ENCODE data around the gene ERCC6. TPM values are rescaled to one million over a fixed set of nuclear protein-coding genes. Genes with fewer than 3 reads are reported as not detected.

The ERCC6 gene
- total RNA-seq = 10 to 100 TPM; 14.2 to 22.1 TPM

DNA sequence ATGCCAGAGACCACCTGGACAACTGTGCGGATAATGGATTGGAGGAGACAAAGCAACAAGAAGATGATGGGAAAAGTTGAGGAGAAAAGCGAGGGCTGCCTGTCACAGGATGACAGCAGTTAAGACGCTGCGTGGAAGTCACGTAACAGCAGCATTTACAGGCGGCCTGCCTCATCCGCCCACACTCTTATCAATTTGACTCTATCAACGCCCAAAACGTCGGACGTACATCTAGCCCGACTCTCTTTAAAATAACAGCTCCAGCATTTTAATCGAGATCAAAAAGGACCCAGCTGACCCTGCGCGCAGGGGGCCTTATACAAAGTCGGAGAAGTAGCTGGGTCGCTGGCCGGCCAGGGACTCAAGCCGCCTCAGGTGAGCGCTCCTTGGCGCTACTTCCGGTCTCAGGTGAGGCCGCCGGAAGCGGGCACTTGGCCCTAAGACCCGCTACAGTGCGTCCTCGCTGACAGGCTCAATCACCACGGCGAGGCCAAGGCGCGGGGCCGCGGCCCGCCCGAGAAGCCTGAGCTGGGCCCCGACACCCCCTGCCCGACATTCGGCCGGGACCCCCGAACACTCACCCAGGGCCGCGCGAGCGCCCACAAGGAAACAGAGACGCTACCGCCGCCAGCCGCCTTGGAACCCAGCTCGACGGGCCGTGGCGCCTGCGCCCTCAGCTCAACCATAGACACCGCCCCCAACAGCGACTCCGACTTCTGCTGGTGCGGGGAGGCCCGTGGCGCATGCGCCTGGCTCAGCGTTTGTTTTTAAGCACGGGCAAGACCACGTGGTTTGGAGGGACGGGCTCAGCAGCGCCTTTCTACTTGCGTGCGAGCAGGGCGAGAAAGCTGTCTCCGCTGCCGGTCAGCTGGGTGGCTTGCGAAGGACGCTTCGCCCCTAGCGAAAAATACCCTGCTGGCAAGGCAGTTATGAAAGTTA is at the start of gene ERCC6:
TSS of gene ERCC6 (minus strand) at position 741 of the 939 bp plus-strand sequence.
- Mint-ChIP-seq H3K36me3 (peaks cover 7% of the 10 kb centered on the region), H3K27ac (peak within 1 kb of the TSS; percentile 93), H3K27me3 (peaks cover 17% of the 10 kb centered on the region), H3K4me3 (peak within 1 kb of the TSS; percentile 86), H3K9me3 (no peaks in the 10 kb centered on the region), H3K4me1 (peaks cover 33% of the 10 kb centered on the region)
- peak; percentile 96 for DNase-seq

- Mint-ChIP-seq H3K4me3 (no peak overlapping the region), H3K27me3 (peaks cover 29% of the 10 kb centered on the region), H3K9me3 (peaks cover 4% of the 10 kb centered on the region), H3K36me3 (no peaks in the 10 kb centered on the region), H3K4me1 (no peaks in the 10 kb centered on the region), H3K27ac (no peak overlapping the region)
- DNase-seq = no peak
Observed at GRCh38 chr10:49587981-49588380, 49.1 kb upstream of the ERCC6 start.

- H3K9me3 Mint-ChIP-seq = peaks cover 4% of the 10 kb centered on the region
- DNase-seq = no peak
- no peaks in the 10 kb centered on the region for H3K36me3 Mint-ChIP-seq
- peaks cover 6% of the 10 kb centered on the region for H3K4me1 Mint-ChIP-seq
- H3K27me3 Mint-ChIP-seq = peaks cover 26% of the 10 kb centered on the region
- no peak overlapping the region for H3K4me3 Mint-ChIP-seq
- no peak overlapping the region for H3K27ac Mint-ChIP-seq
Observed at GRCh38 chr10:49585387-49585786, 46.5 kb upstream of the ERCC6 start.

DNA sequence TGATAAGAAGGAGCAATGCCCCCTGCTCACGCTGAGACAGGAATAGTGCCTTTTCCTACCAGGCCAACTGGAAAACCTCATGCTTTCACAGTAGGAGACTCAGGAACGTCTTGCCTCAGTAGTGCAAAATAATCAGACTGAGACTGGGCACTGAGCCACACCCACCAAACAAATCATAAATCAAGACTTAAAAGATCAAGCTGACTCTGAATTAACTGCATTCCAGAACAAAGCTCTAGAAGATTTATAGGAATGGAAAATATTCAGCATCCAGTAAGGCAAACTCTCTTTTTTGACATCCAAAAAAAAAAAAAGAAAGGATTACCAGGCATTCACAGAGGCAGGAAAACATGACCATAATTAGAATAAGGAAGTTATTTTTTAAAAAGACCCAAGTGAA is 40.7 kb upstream of the ERCC6 start:
- Mint-ChIP-seq H3K9me3 (no peaks in the 10 kb centered on the region), H3K4me1 (peaks cover 10% of the 10 kb centered on the region), H3K27ac (no peak overlapping the region), H3K27me3 (peaks cover 32% of the 10 kb centered on the region), H3K4me3 (no peak overlapping the region), H3K36me3 (no peaks in the 10 kb centered on the region)
- no peak for DNase-seq

GRCh38 chr10:49578392-49578791 is 39.5 kb upstream of the ERCC6 start:
- peaks cover 10% of the 10 kb centered on the region for H3K4me1 Mint-ChIP-seq
- H3K4me3 Mint-ChIP-seq = no peak overlapping the region
- no peaks in the 10 kb centered on the region for H3K36me3 Mint-ChIP-seq
- H3K9me3 Mint-ChIP-seq = no peaks in the 10 kb centered on the region
- no peak for DNase-seq
- H3K27ac Mint-ChIP-seq = no peak overlapping the region
- H3K27me3 Mint-ChIP-seq = peaks cover 25% of the 10 kb centered on the region

DNA sequence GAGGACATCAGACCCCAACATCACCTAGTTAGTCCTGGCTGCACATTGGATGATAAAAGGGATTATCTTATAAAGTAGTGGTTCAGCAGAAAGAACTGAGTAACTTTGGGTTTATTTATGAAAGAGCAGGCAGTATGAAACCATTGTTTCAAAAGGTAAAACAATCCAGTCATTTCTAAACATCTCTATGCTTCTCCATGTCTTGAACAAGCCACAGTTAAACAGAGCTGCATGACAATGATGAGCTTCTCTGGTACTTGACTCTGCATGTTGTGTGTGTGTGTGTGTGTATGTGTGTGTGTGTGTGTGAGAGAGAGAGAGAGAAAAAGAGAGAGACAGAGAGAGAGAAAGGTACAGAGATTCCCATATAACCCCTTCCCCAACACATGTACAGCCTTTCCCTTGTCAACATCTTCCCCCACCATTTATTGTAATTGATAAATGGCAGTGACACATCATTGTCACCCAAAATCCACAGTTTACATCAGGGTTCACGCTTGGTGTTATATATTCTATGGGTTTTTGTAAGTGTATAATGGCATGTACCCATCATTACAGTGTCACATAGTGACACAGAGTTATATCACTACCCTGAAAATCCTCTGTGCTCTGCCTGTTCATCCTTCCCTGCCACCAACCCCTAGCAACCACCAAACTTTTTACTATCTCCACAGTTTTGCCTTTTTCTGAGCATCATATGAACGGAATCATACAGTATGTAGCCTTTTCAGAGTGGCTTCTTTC is 38.4 kb upstream of the ERCC6 start:
- Mint-ChIP-seq H3K27ac (no peak overlapping the region), H3K4me3 (no peak overlapping the region), H3K9me3 (no peaks in the 10 kb centered on the region), H3K4me1 (peaks cover 10% of the 10 kb centered on the region), H3K27me3 (peaks cover 17% of the 10 kb centered on the region), H3K36me3 (no peaks in the 10 kb centered on the region)
- no peak for DNase-seq

- DNase-seq = no peak
- H3K36me3 Mint-ChIP-seq = no peaks in the 10 kb centered on the region
- H3K4me1 Mint-ChIP-seq = peaks cover 5% of the 10 kb centered on the region
- H3K27ac Mint-ChIP-seq = no peak overlapping the region
- H3K9me3 Mint-ChIP-seq = no peaks in the 10 kb centered on the region
- H3K27me3 Mint-ChIP-seq = peaks cover 16% of the 10 kb centered on the region
- no peak overlapping the region for H3K4me3 Mint-ChIP-seq
Observed at GRCh38 chr10:49575489-49576072, 36.7 kb upstream of the ERCC6 start.

- H3K27ac Mint-ChIP-seq = no peak overlapping the region
- peaks cover 16% of the 10 kb centered on the region for H3K4me1 Mint-ChIP-seq
- no peak overlapping the region for H3K4me3 Mint-ChIP-seq
- H3K9me3 Mint-ChIP-seq = peaks cover 4% of the 10 kb centered on the region
- no peaks in the 10 kb centered on the region for H3K36me3 Mint-ChIP-seq
- no peak for DNase-seq
- H3K27me3 Mint-ChIP-seq = peaks cover 27% of the 10 kb centered on the region
Observed at GRCh38 chr10:49572594-49573114, 33.7 kb upstream of the ERCC6 start.

DNA sequence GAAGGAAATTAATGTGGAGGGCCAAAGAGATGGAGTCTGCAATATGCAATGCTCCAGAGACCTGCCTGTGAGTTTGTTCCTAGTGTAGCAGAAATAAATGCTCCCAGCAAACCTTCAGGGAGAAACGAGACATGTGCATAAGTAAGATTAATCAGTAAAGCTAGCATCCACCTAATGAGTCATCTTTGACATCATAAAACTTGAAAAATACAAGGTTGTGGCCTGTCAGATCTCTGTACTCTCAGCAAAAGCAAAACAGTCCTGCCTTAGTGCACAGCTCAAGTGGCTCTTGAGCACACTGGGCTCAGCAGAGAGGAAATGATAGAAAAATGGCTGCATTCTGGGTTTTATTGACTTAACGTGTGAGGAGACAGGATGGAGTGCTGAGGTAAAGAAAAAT is 32.5 kb upstream of the ERCC6 start:
- no peaks in the 10 kb centered on the region for H3K36me3 Mint-ChIP-seq
- H3K4me3 Mint-ChIP-seq = no peak overlapping the region

GRCh38 chr10:49569031-49569631 is 30.2 kb upstream of the ERCC6 start:
- Mint-ChIP-seq H3K36me3 (no peaks in the 10 kb centered on the region), H3K9me3 (peaks cover 9% of the 10 kb centered on the region), H3K27me3 (peaks cover 30% of the 10 kb centered on the region), H3K4me1 (peaks cover 16% of the 10 kb centered on the region), H3K4me3 (no peak overlapping the region), H3K27ac (peak overlapping the region; percentile 61)
- DNase-seq = no peak

More for the DNA sequence above, 32.5 kb upstream of the ERCC6 start:
- peaks cover 16% of the 10 kb centered on the region for H3K4me1 Mint-ChIP-seq
- peaks cover 9% of the 10 kb centered on the region for H3K9me3 Mint-ChIP-seq
- no peak overlapping the region for H3K27ac Mint-ChIP-seq
- no peak for DNase-seq
- H3K27me3 Mint-ChIP-seq = peaks cover 27% of the 10 kb centered on the region

DNA sequence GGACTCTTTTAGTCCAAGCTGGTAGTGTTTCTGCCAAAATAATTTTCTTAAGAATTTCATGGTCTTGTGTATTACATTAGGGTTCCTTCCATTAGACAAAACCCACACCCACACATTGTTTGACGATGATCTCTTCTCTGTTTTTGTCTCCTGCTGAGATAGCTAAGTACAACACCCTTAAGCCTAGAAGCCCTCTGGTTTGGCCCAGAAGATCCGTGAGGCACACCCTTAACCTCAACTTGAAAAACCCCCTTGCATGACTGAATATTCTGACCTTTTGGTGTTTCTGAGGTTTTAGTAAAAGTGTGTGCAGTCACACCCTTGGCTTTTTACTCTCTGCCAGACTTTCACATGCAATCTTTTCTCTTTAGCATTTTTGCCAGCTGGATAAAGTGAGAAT is 29.3 kb upstream of the ERCC6 start:
- H3K27me3 Mint-ChIP-seq = peaks cover 38% of the 10 kb centered on the region
- H3K4me3 Mint-ChIP-seq = no peak overlapping the region
- peaks cover 16% of the 10 kb centered on the region for H3K4me1 Mint-ChIP-seq
- H3K27ac Mint-ChIP-seq = peak overlapping the region; percentile 61
- DNase-seq = peak; percentile 24
- no peaks in the 10 kb centered on the region for H3K36me3 Mint-ChIP-seq
- H3K9me3 Mint-ChIP-seq = peaks cover 9% of the 10 kb centered on the region

- peaks cover 16% of the 10 kb centered on the region for H3K4me1 Mint-ChIP-seq
- H3K9me3 Mint-ChIP-seq = peaks cover 9% of the 10 kb centered on the region
- no peak for DNase-seq
- H3K27ac Mint-ChIP-seq = peak overlapping the region; percentile 30
- H3K4me3 Mint-ChIP-seq = no peak overlapping the region
- no peaks in the 10 kb centered on the region for H3K36me3 Mint-ChIP-seq
- peaks cover 40% of the 10 kb centered on the region for H3K27me3 Mint-ChIP-seq
Observed at GRCh38 chr10:49567810-49568209, 28.9 kb upstream of the ERCC6 start.

DNA sequence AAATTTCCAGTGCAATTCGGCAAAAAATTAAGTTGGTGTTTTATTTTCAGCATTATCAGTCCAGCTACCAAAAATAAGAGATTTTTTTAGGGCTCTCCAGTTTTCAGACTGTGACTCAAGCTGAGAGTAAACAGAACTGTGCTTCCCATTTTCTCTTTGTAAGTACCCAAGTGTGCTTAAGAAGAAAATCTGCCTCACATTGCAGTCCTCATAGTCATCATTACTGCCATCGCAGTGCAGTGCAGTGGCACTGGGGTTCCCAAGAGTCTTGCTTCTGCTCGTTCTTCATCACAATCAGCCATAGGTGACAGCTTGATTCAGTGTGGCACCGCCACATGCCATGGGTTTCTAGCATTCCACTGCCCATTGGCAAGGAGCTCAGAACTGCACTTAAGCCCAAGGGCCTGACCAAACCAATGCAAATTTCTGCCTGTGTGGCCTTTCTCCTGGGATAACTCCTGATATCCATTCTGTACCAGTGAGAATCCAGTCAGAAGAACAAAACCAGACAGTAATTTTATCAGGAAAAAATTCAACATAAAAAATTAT is 25.6 kb upstream of the ERCC6 start:
- Mint-ChIP-seq H3K4me3 (no peak overlapping the region), H3K9me3 (peaks cover 9% of the 10 kb centered on the region), H3K27ac (no peak overlapping the region), H3K36me3 (no peaks in the 10 kb centered on the region), H3K4me1 (peaks cover 16% of the 10 kb centered on the region), H3K27me3 (peaks cover 50% of the 10 kb centered on the region)
- DNase-seq = no peak

DNA sequence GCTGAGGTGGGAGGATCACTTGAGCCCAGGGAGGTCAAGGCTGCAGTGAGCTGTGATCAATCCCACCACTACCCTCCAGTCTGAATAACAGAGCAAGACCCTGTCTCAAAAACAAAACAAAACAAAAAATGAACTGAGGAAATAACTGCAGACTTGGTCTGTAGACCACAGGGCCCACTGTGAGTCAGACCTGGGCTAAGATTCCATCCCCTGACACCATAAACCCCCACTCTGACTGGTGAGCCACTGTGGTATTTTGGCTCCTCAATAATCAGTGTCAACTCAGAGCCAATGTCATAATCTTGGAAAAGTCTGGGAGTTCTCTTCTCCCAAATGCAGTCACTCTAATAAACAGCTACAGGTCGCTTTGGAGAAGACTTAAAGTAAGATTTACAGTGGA is 24.0 kb upstream of the ERCC6 start:
- H3K27ac Mint-ChIP-seq = no peak overlapping the region
- H3K36me3 Mint-ChIP-seq = no peaks in the 10 kb centered on the region
- H3K4me3 Mint-ChIP-seq = no peak overlapping the region
- peaks cover 46% of the 10 kb centered on the region for H3K27me3 Mint-ChIP-seq
- peaks cover 5% of the 10 kb centered on the region for H3K9me3 Mint-ChIP-seq
- H3K4me1 Mint-ChIP-seq = peaks cover under 1% of the 10 kb centered on the region
- DNase-seq = no peak
